HepG2 (cell line): ENCODE data around the gene MRPL2.

ENCODE experiments used
- MED1 ChIP-seq: sonication (generic); formaldehyde crosslinking; IDR thresholded peaks from 2 replicates; pipeline ENCODE4 v1.4.0; 2020; ENCODE audit warnings: missing genetic modification reagents
- POLR2AphosphoS5 ChIP-seq: IDR thresholded peaks from 2 replicates; pipeline ENCODE4 v1.6.1; 2012; ENCODE audit warnings: low read depth, low read length
- SNAPC5 ChIP-seq: sonication (generic); formaldehyde crosslinking; IDR thresholded peaks from 2 replicates; pipeline ENCODE4 v1.8.1; 2023; ENCODE audit warnings: mild to moderate bottlenecking, missing genetic modification reagents, borderline replicate concordance
- SP1 ChIP-seq, 2 experiments: fragments of 450-650 bp in 1 of 2; sonication (generic) in 1 of 2; formaldehyde crosslinking in 1 of 2; IDR thresholded peaks; 2 replicates each; pipeline versions ENCODE4 v1.4.0 to v1.6.1; 2016 to 2020; ENCODE audit warnings: missing genetic modification reagents in 1 of 2

GRCh38 chr6:43091020-43091419 is 31.8 kb upstream of the MRPL2 start:
- TF ChIP-seq SP1 (IDR thresholded peaks at IDR 0.05) (no peak), SP1 (CRISPR knock-in tag; IDR thresholded peaks at IDR 0.05) (no peak), POLR2AphosphoS5 (no peak), MED1 (CRISPR knock-in tag) (no peak), SNAPC5 (CRISPR knock-in tag) (no peak)
